GM19328 (cell line): ENCODE data around the gene CES4A.
A peak's percentile ranks its signal among the peaks of the same experiment; 100 is the strongest.

Experiments
- ATAC-seq: cut with Tn5 transposase; IDR thresholded peaks from one replicate; pipeline ENCODE4 v1.9.1; 2021; ENCODE audit warnings: mild to moderate bottlenecking, moderate library complexity; ENCODE audit not compliant: unreplicated experiment

CES4A gene

GRCh38 chr16:67017810-67018488, 29.6 kb downstream of the CES4A start:
- ATAC-seq, result peak; percentile 88

- no peak for ATAC-seq
Measured at GRCh38 chr16:67019171-67019570, 30.8 kb downstream of the CES4A start.

- no peak for ATAC-seq
Measured at GRCh38 chr16:67021321-67021720, 32.9 kb downstream of the CES4A start.

- no peak for ATAC-seq
Measured at GRCh38 chr16:67022531-67023214, 34.3 kb downstream of the CES4A start.

GRCh38 chr16:67023689-67024088, 35.3 kb downstream of the CES4A start:
- no peak for ATAC-seq

- ATAC-seq, result no peak
Measured at GRCh38 chr16:67024384-67025209, 36.2 kb downstream of the CES4A start.

- ATAC-seq, result no peak
Measured at GRCh38 chr16:67025210-67025550, 36.8 kb downstream of the CES4A start.

GRCh38 chr16:67026570-67026969, 38.2 kb downstream of the CES4A start:
- ATAC-seq, result no peak

GRCh38 chr16:67027046-67027445, 38.7 kb downstream of the CES4A start:
- no peak for ATAC-seq

GRCh38 chr16:67028167-67028695, 39.8 kb downstream of the CES4A start:
- ATAC-seq, result no peak

GRCh38 chr16:67028696-67029253, 40.4 kb downstream of the CES4A start, which contains the start of gene CBFB:
TSS of gene CBFB (plus strand) at chr16:67029149. CDS start at chr16:67029408, 259 bp downstream.
- peak; percentile 78 for ATAC-seq

- ATAC-seq, result peak; percentile 26
Measured at GRCh38 chr16:67029254-67030096, 41.1 kb downstream of the CES4A start.

GRCh38 chr16:67030221-67030962, 42.0 kb downstream of the CES4A start:
- ATAC-seq, result no peak

GRCh38 chr16:67034487-67034886, 46.1 kb downstream of the CES4A start:
- ATAC-seq, result no peak

GRCh38 chr16:67035364-67035763, 47.0 kb downstream of the CES4A start:
- no peak for ATAC-seq

- ATAC-seq, result no peak
Measured at GRCh38 chr16:67036323-67036741, 47.9 kb downstream of the CES4A start.

- no peak for ATAC-seq
Measured at GRCh38 chr16:67039260-67040020, 51.1 kb downstream of the CES4A start.

- ATAC-seq, result no peak
Measured at GRCh38 chr16:67040166-67040565, 51.8 kb downstream of the CES4A start.

GRCh38 chr16:67040906-67041305, 52.5 kb downstream of the CES4A start:
- ATAC-seq, result no peak
